GM12878 (cell line): ENCODE data around the gene PLIN3. TPM values are rescaled to one million over a fixed set of nuclear protein-coding genes. Genes with fewer than 3 reads are reported as not detected.

Source experiments
- HSF1 ChIP-seq: fragments of 150-350 bp; IDR thresholded peaks from 2 replicates; pipeline ENCODE4 v1.6.1; 2014; ENCODE audit warnings: mild to moderate bottlenecking, low read depth, low read length
- KLF5 ChIP-seq: fragments of 450-650 bp; IDR thresholded peaks from 2 replicates; pipeline ENCODE4 v1.6.1; 2014; ENCODE audit warnings: mild to moderate bottlenecking; ENCODE audit not compliant: partially characterized antibody
- MXI1 ChIP-seq: fragments of 150-350 bp; IDR thresholded peaks from 2 replicates; pipeline ENCODE4 v1.6.1; 2011; ENCODE audit warnings: low read depth, mild to moderate bottlenecking, inconsistent platforms, low read length, improper control_type of control experiment
- NFYA ChIP-seq: IDR thresholded peaks from 2 replicates; pipeline ENCODE4 v1.6.1; 2011; ENCODE audit warnings: low read depth, mild to moderate bottlenecking, low read length, improper control_type of control experiment, borderline replicate concordance
- NKRF ChIP-seq: fragments of 450-650 bp; conservative IDR thresholded peaks from 2 replicates; pipeline ENCODE4 v1.6.1; 2017; ENCODE audit warnings: mild to moderate bottlenecking, moderate library complexity
- SRF ChIP-seq, 2 experiments: IDR thresholded peaks; 2 replicates each; pipeline ENCODE4 v1.6.1; 2011; ENCODE audit warnings: low read depth in 2 of 2, low read length in 2 of 2, mild to moderate bottlenecking in 1 of 2, moderate library complexity in 1 of 2
- WRNIP1 ChIP-seq: IDR thresholded peaks from 2 replicates; pipeline ENCODE4 v1.6.1; 2011; ENCODE audit warnings: low read depth, low read length, improper control_type of control experiment, borderline replicate concordance
- YBX1 ChIP-seq: fragments of 450-650 bp; IDR thresholded peaks from 2 replicates; pipeline ENCODE4 v1.6.1; 2016; ENCODE audit warnings: antibody characterized with exemption
- YY1 ChIP-seq: IDR thresholded peaks from 2 replicates; pipeline ENCODE4 v1.6.1; 2011; ENCODE audit warnings: low read depth, mild to moderate bottlenecking, low read length
- ZBTB33 ChIP-seq: fragments of 450-650 bp; IDR thresholded peaks from 2 replicates; pipeline ENCODE4 v1.6.1; 2017; ENCODE audit warnings: mild to moderate bottlenecking
- ZNF24 ChIP-seq: fragments of 450-650 bp; IDR thresholded peaks from 2 replicates; pipeline ENCODE4 v1.6.1; 2017; ENCODE audit warnings: antibody characterized with exemption, mild to moderate bottlenecking
- polyA plus RNA-seq, 11 experiments: library from polyadenylated mRNA; depleted of rRNA in 4 of 11; unstranded in 6 of 11; stranded (reverse) in 5 of 11; fragments of >200 nt; fragmentation: Nextera tagmentation in 4 of 11; fragmentation: Illumina TruSeq in 1 of 11; extraction: Ambion mirVana in 4 of 11; extraction: Trizol in 1 of 11; gene quantifications; 1 replicate in 1 of 11; 2 replicates in 10 of 11; pipeline versions ENCODE4 v1.2.1 to v1.2.3, GENCODE V29; 2011 to 2016; ENCODE audit warnings: inconsistent platforms in 2 of 11, missing spikeins in 2 of 11, low read depth in 1 of 11
- total RNA-seq, 4 experiments: library from RNA; depleted of rRNA in 3 of 4; stranded (reverse); fragments of >200 nt in 3 of 4; fragmentation: Illumina TruSeq in 1 of 4; extraction: Trizol in 1 of 4; gene quantifications; 2 replicates each; pipeline versions ENCODE4 v1.2.1 to v1.2.3, GENCODE V29; 2013 to 2021
- TF ChIP-seq, protein P1 (sequence below): fragments of 450-650 bp; formaldehyde crosslinking; IDR thresholded peaks from 2 replicates; pipeline ENCODE4 v1.5.0; 2022; ENCODE audit warnings: mild to moderate bottlenecking, missing genetic modification characterization
- TF ChIP-seq, protein P2 (sequence below), 3 experiments: IDR thresholded peaks in 2 of 3; conservative IDR thresholded peaks in 1 of 3; 2 replicates each; pipeline ENCODE4 v1.5.1; 2011; ENCODE audit warnings: low read depth in 3 of 3, low read length in 3 of 3, mild to moderate bottlenecking in 3 of 3, control low read depth in 2 of 3, moderate library complexity in 2 of 3, inconsistent platforms in 1 of 3, mixed read lengths in 1 of 3; ENCODE audit not compliant: control insufficient read depth in 2 of 3, insufficient read depth in 1 of 3; ENCODE audit errors: extremely low read depth in 1 of 3
- TF ChIP-seq, protein P3 (sequence below): fragments of 150-350 bp; IDR thresholded peaks from 2 replicates; pipeline ENCODE4 v1.6.1; 2016; ENCODE audit warnings: low read depth, low read length

The PLIN3 gene
- total and polyA plus RNA-seq, 10 of the 15 experiments (the other 5 are each of a cell fraction or from before 2014, with no cell fraction given), result 7.7 to 71.4 (median 66.8) TPM

DNA sequence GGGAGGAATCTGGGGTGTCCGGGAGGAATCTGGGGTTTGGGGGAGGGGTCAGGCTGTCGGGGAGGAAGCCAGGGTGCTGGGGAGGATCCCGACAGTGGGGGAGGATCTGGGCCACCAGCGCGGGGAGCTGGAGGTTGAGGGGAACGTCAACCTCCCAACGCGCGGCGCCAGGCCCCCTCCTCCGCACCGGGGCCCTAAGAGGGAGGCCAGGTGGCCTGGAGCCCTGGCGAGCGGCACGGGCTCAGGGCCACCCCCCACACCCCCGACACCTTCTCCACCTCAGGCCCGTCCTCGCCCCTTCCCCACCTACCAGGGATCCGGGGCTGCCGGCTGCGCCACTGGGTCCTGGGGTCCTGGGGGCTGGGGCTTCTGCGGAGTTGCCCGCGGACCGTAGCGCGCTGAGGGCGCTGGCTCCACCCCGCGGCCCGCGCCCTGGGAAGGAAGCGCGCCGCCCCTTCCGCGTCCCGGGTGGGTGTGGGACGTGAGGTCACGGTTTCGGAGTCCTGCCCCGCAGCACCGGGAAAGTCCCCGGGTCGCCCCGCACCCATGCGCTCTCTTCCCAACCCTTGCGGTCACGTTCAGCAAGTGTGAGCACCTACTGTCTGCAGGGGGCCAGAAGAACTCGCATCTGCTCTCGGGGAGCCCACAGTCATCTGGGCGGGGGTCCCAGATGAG, 36.0 kb downstream of the PLIN3 start, which contains the start of gene TICAM1 (continued):
- TF ChIP-seq, protein P1, sequence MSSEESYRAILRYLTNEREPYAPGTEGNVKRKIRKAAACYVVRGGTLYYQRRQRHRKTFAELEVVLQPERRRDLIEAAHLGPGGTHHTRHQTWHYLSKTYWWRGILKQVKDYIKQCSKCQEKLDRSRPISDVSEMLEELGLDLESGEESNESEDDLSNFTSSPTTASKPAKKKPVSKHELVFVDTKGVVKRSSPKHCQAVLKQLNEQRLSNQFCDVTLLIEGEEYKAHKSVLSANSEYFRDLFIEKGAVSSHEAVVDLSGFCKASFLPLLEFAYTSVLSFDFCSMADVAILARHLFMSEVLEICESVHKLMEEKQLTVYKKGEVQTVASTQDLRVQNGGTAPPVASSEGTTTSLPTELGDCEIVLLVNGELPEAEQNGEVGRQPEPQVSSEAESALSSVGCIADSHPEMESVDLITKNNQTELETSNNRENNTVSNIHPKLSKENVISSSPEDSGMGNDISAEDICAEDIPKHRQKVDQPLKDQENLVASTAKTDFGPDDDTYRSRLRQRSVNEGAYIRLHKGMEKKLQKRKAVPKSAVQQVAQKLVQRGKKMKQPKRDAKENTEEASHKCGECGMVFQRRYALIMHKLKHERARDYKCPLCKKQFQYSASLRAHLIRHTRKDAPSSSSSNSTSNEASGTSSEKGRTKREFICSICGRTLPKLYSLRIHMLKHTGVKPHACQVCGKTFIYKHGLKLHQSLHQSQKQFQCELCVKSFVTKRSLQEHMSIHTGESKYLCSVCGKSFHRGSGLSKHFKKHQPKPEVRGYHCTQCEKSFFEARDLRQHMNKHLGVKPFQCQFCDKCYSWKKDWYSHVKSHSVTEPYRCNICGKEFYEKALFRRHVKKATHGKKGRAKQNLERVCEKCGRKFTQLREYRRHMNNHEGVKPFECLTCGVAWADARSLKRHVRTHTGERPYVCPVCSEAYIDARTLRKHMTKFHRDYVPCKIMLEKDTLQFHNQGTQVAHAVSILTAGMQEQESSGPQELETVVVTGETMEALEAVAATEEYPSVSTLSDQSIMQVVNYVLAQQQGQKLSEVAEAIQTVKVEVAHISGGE (CRISPR knock-in tag), result no peak
- no peak for TF ChIP-seq SRF (IDR thresholded peaks at IDR 0.05; ENCODE audit: low read depth in 2 of 2, low read length in 2 of 2)
- TF ChIP-seq, protein P2, sequence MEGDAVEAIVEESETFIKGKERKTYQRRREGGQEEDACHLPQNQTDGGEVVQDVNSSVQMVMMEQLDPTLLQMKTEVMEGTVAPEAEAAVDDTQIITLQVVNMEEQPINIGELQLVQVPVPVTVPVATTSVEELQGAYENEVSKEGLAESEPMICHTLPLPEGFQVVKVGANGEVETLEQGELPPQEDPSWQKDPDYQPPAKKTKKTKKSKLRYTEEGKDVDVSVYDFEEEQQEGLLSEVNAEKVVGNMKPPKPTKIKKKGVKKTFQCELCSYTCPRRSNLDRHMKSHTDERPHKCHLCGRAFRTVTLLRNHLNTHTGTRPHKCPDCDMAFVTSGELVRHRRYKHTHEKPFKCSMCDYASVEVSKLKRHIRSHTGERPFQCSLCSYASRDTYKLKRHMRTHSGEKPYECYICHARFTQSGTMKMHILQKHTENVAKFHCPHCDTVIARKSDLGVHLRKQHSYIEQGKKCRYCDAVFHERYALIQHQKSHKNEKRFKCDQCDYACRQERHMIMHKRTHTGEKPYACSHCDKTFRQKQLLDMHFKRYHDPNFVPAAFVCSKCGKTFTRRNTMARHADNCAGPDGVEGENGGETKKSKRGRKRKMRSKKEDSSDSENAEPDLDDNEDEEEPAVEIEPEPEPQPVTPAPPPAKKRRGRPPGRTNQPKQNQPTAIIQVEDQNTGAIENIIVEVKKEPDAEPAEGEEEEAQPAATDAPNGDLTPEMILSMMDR (IDR thresholded peaks at IDR 0.05 in 2 of 3, conservative IDR thresholded peaks at IDR 0.05 in 1 of 3; ENCODE audit: control insufficient read depth in 2 of 3, extremely low read depth in 1 of 3, insufficient read depth in 1 of 3, low read depth in 3 of 3, low read length in 3 of 3), result no peak
- TF ChIP-seq MXI1, result 0 out of 2 replicates have a peak, but pooled peaks have one; percentile 17
- TF ChIP-seq YBX1, result no peak
- TF ChIP-seq, protein P3, sequence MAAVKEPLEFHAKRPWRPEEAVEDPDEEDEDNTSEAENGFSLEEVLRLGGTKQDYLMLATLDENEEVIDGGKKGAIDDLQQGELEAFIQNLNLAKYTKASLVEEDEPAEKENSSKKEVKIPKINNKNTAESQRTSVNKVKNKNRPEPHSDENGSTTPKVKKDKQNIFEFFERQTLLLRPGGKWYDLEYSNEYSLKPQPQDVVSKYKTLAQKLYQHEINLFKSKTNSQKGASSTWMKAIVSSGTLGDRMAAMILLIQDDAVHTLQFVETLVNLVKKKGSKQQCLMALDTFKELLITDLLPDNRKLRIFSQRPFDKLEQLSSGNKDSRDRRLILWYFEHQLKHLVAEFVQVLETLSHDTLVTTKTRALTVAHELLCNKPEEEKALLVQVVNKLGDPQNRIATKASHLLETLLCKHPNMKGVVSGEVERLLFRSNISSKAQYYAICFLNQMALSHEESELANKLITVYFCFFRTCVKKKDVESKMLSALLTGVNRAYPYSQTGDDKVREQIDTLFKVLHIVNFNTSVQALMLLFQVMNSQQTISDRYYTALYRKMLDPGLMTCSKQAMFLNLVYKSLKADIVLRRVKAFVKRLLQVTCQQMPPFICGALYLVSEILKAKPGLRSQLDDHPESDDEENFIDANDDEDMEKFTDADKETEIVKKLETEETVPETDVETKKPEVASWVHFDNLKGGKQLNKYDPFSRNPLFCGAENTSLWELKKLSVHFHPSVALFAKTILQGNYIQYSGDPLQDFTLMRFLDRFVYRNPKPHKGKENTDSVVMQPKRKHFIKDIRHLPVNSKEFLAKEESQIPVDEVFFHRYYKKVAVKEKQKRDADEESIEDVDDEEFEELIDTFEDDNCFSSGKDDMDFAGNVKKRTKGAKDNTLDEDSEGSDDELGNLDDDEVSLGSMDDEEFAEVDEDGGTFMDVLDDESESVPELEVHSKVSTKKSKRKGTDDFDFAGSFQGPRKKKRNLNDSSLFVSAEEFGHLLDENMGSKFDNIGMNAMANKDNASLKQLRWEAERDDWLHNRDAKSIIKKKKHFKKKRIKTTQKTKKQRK, result no peak
- TF ChIP-seq KLF5, result peak; percentile 38
- TF ChIP-seq YY1, result peak; percentile 50
- TF ChIP-seq NKRF, result peak; percentile 61
- no peak for TF ChIP-seq HSF1
- TF ChIP-seq ZNF24, result no peak
- TF ChIP-seq ZBTB33, result no peak
- no peak for TF ChIP-seq NFYA
- no peak for TF ChIP-seq WRNIP1
